Subcutaneous adipose tissue (tissue), 4 donors: Measurements from ENCODE around the gene KIF27. TPM values are rescaled to one million over a fixed set of nuclear protein-coding genes. Genes with fewer than 3 reads are reported as not detected.

ENCODE experiments used
- total RNA-seq, 4 donors: library from RNA; depleted of rRNA; stranded (reverse); fragments of >200 nt; gene quantifications; one replicate each; pipeline ENCODE4 v1.1.0, GENCODE V29; 2016
- TF ChIP-seq, protein P1 (sequence below): fragments of 450-650 bp; IDR thresholded peaks from one replicate; pipeline ENCODE4 v1.5.1; 2016; ENCODE audit warnings: low read depth, mild to moderate bottlenecking, control low read depth, antibody characterized with exemption, moderate library complexity

KIF27 gene
- total RNA-seq, 4 donors from 2014 or later: 4.1 to 5.9 (median 5.6) TPM

DNA sequence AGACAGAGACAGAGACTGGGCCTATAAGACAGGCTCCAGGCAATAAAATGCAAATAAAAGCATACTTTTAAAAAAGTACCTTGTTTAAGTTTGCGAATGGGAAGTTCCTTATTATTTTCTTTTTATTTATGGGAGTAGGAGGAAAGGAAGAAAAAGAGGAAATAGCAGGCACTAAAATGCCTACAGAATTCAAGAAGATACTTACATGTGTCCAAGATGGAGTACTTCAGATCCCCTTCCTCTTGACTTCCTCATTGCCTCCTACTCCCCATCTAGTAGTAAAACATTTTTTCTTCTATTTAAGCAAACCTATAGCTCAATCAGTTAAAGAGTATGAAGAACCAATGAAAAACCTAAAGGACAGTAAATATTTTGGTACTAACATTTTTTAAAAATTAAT lies 128.5 kb downstream of the KIF27 start:
- TF ChIP-seq, protein P1, sequence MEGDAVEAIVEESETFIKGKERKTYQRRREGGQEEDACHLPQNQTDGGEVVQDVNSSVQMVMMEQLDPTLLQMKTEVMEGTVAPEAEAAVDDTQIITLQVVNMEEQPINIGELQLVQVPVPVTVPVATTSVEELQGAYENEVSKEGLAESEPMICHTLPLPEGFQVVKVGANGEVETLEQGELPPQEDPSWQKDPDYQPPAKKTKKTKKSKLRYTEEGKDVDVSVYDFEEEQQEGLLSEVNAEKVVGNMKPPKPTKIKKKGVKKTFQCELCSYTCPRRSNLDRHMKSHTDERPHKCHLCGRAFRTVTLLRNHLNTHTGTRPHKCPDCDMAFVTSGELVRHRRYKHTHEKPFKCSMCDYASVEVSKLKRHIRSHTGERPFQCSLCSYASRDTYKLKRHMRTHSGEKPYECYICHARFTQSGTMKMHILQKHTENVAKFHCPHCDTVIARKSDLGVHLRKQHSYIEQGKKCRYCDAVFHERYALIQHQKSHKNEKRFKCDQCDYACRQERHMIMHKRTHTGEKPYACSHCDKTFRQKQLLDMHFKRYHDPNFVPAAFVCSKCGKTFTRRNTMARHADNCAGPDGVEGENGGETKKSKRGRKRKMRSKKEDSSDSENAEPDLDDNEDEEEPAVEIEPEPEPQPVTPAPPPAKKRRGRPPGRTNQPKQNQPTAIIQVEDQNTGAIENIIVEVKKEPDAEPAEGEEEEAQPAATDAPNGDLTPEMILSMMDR: no peak

Other genes with a start within 250 kb of the KIF27 start
- 100 to 1,000 TPM; 106 to 138 (median 126) TPM for gene UBQLN1, start 213.5 kb downstream of the KIF27 start, total RNA-seq
- gene GKAP1, start 103.7 kb downstream of the KIF27 start, total RNA-seq: 10 to 100 TPM in 3 of 4 donors, 1 to 10 TPM in 1; 9.3 to 17.5 (median 15.9) TPM
- 100 to 1,000 TPM; 315 to 498 (median 411) TPM for gene HNRNPK, start 58.8 kb upstream of the KIF27 start, total RNA-seq
- gene RMI1, start 59.4 kb upstream of the KIF27 start, total RNA-seq: 1 to 10 TPM; 1.8 to 5.6 (median 5.2) TPM